H1 (cell line): ENCODE data around the gene ACACA. TPM values are rescaled to one million over a fixed set of nuclear protein-coding genes. Genes with fewer than 3 reads are reported as not detected.

ENCODE experiments used
- CTCF ChIA-PET: fragments of 300-600 bp; sonication (Branson Sonifier 250); formaldehyde crosslinking; loops from one replicate; lab custom pipeline; 2021; ENCODE audit not compliant: partially characterized antibody; lab: Charles Lee
- POLR2A ChIA-PET: fragments of 300-600 bp; sonication (Branson Sonifier 250); formaldehyde crosslinking; loops from one replicate; lab custom pipeline; 2021; ENCODE audit warnings: inconsistent platforms; ENCODE audit not compliant: partially characterized antibody; lab: Charles Lee
- DNase-seq, 2 experiments: peaks; one replicate each; pipeline versions ENCODE4 v3.0.0 to v3.0.0-alpha.2; 2010 to 2022; ENCODE audit warnings: low spot score in 2 of 2, low read depth in 1 of 2, mixed read lengths in 1 of 2
- FAIRE-seq: peaks from 2 replicates; lab custom pipeline; 2011; peaks lifted over from hg19 to GRCh38; lab: Jason Lieb, UNC
- H2AFZ ChIP-seq: 2 replicates; pipeline ENCODE4 v1.8.1; 2012; ENCODE audit warnings: low read length, inconsistent platforms
- H2AK5ac ChIP-seq: 2 replicates; pipeline ENCODE4 v1.6.1; 2013; ENCODE audit warnings: low read depth, low read length
- H2BK120ac ChIP-seq: replicated peaks from 2 replicates; pipeline ENCODE3; 2013; ENCODE audit warnings: low read depth, low read length, inconsistent platforms
- H2BK12ac ChIP-seq: 2 replicates; pipeline ENCODE4 v1.6.1; 2013; ENCODE audit warnings: low read depth, low read length
- H2BK15ac ChIP-seq: 2 replicates; pipeline ENCODE4 v1.6.1; 2013; ENCODE audit warnings: low read length
- H2BK20ac ChIP-seq: 2 replicates; pipeline ENCODE4 v1.6.1; 2013; ENCODE audit warnings: low read length
- H2BK5ac ChIP-seq: 2 replicates; pipeline ENCODE4 v1.6.1; 2013; ENCODE audit warnings: low read depth, low read length
- H3K14ac ChIP-seq: 2 replicates; pipeline ENCODE4 v1.6.1; 2013; ENCODE audit warnings: inconsistent platforms; ENCODE audit not compliant: insufficient read length
- H3K18ac ChIP-seq: 2 replicates; pipeline ENCODE4 v1.6.1; 2013; ENCODE audit warnings: low read length; ENCODE audit errors: extremely low read depth
- H3K23ac ChIP-seq: 2 replicates; pipeline ENCODE4 v1.6.1; 2013; ENCODE audit warnings: inconsistent platforms; ENCODE audit not compliant: insufficient read length
- H3K23me2 ChIP-seq: 2 replicates; pipeline ENCODE4 v1.6.1; 2013; ENCODE audit warnings: low read depth, low read length
- H3K27ac ChIP-seq: 2 replicates; pipeline ENCODE4 v1.6.1; 2011; ENCODE audit warnings: low read depth, low read length, inconsistent platforms
- H3K27me3 ChIP-seq, 4 experiments: replicated peaks in 1 of 4; 1 replicate in 1 of 4; 2 replicates in 3 of 4; pipeline versions ENCODE4 v1.6.1 to v1.8.1; 2011 to 2013; ENCODE audit warnings: low read length in 3 of 4, mild to moderate bottlenecking in 3 of 4, inconsistent platforms in 2 of 4, mixed read lengths in 2 of 4, moderate library complexity in 1 of 4; ENCODE audit not compliant: control insufficient read depth in 3 of 4, insufficient read depth in 3 of 4; ENCODE audit errors: extremely low read depth in 1 of 4
- H3K36me3 ChIP-seq, 4 experiments: 2 replicates each; pipeline versions ENCODE4 v1.6.1 to v1.8.1; 2011 to 2013; ENCODE audit warnings: mild to moderate bottlenecking in 4 of 4, low read length in 3 of 4, moderate library complexity in 2 of 4, control low read depth in 1 of 4, inconsistent platforms in 1 of 4; ENCODE audit not compliant: insufficient read depth in 4 of 4, control insufficient read depth in 2 of 4
- H3K4ac ChIP-seq: replicated peaks from 2 replicates; pipeline ENCODE3; 2013; ENCODE audit warnings: low read length, low read depth, mixed read lengths, inconsistent platforms; ENCODE audit not compliant: insufficient read length
- H3K4me1 ChIP-seq, 4 experiments: replicated peaks in 1 of 4; 1 replicate in 1 of 4; 2 replicates in 3 of 4; pipeline versions ENCODE4 v1.6.1 to v1.8.1; 2011 to 2013; ENCODE audit warnings: low read length in 3 of 4, inconsistent platforms in 2 of 4, mixed read lengths in 1 of 4; ENCODE audit not compliant: insufficient read depth in 4 of 4, control insufficient read depth in 3 of 4
- H3K4me2 ChIP-seq, 2 experiments: 2 replicates each; pipeline versions ENCODE4 v1.6.1 to v1.8.1; 2011 to 2013; ENCODE audit warnings: low read depth in 2 of 2, low read length in 2 of 2, control low read depth in 1 of 2, inconsistent platforms in 1 of 2, mild to moderate bottlenecking in 1 of 2; ENCODE audit not compliant: insufficient read depth in 1 of 2
- H3K4me3 ChIP-seq, 4 experiments: fragments of 200-600, 300-600 bp in 1 of 4; sonication (generic), shearing (Covaris generic), sonication (Bioruptor Twin) in 1 of 4; 2 replicates each; pipeline versions ENCODE4 v1.5.1 to v1.8.1; 2011 to 2016; ENCODE audit warnings: low read length in 4 of 4, low read depth in 3 of 4, control low read depth in 2 of 4, inconsistent platforms in 2 of 4, mild to moderate bottlenecking in 2 of 4, mixed read lengths in 1 of 4, moderate library complexity in 1 of 4; ENCODE audit not compliant: insufficient read depth in 2 of 4; ENCODE audit errors: extremely low read depth in 1 of 4
- H3K56ac ChIP-seq: replicated peaks from 2 replicates; pipeline ENCODE3; 2013; ENCODE audit warnings: low read depth, mild to moderate bottlenecking, mixed read lengths, low read length, inconsistent platforms; ENCODE audit not compliant: insufficient read length
- H3K79me1 ChIP-seq: 2 replicates; pipeline ENCODE4 v1.6.1; 2013; ENCODE audit warnings: low read depth, low read length, control low read depth
- H3K79me2 ChIP-seq, 2 experiments: 2 replicates each; pipeline versions ENCODE4 v1.6.1 to v1.8.1; 2012 to 2013; ENCODE audit warnings: low read length in 2 of 2, mild to moderate bottlenecking in 2 of 2, inconsistent platforms in 1 of 2; ENCODE audit not compliant: insufficient read depth in 2 of 2, control insufficient read depth in 1 of 2
- H3K9ac ChIP-seq, 4 experiments: replicated peaks in 1 of 4; 1 replicate in 1 of 4; 2 replicates in 3 of 4; pipeline versions ENCODE4 v1.6.1 to v1.8.1; 2011 to 2013; ENCODE audit warnings: low read depth in 3 of 4, low read length in 3 of 4, control low read depth in 2 of 4, mild to moderate bottlenecking in 2 of 4, moderate library complexity in 2 of 4, inconsistent platforms in 1 of 4; ENCODE audit errors: extremely low read depth in 1 of 4
- H3K9me3 ChIP-seq, 2 experiments: 2 replicates each; pipeline versions ENCODE4 v1.6.1 to v1.8.1; 2012 to 2013; ENCODE audit warnings: mild to moderate bottlenecking in 2 of 2, moderate library complexity in 2 of 2, control low read depth in 1 of 2, inconsistent platforms in 1 of 2, low read depth in 1 of 2, low read length in 1 of 2, mixed read lengths in 1 of 2; ENCODE audit not compliant: insufficient read depth in 2 of 2
- H4K20me1 ChIP-seq, 2 experiments: replicated peaks in 1 of 2; 2 replicates each; pipeline versions ENCODE3 to v1.8.1; 2011 to 2013; ENCODE audit warnings: inconsistent platforms in 2 of 2, low read length in 2 of 2, mild to moderate bottlenecking in 1 of 2; ENCODE audit not compliant: insufficient read depth in 2 of 2, control insufficient read depth in 1 of 2
- H4K5ac ChIP-seq: 2 replicates; pipeline ENCODE4 v1.6.1; 2013; ENCODE audit warnings: low read length, low read depth, mixed read lengths, inconsistent platforms; ENCODE audit not compliant: insufficient read length
- H4K8ac ChIP-seq: 2 replicates; pipeline ENCODE4 v1.8.0; 2013; ENCODE audit warnings: mild to moderate bottlenecking, moderate library complexity, low read length, inconsistent platforms; ENCODE audit not compliant: insufficient read depth; ENCODE audit errors: extremely low read depth
- H4K91ac ChIP-seq: replicated peaks from 2 replicates; pipeline ENCODE3; 2013; ENCODE audit warnings: low read length, mixed read lengths, inconsistent platforms; ENCODE audit not compliant: insufficient read length
- CREB1 ChIP-seq: IDR thresholded peaks from 2 replicates; pipeline ENCODE4 v1.6.1; 2012; ENCODE audit warnings: inconsistent platforms
- CTBP2 ChIP-seq: IDR thresholded peaks from 2 replicates; pipeline ENCODE4 v1.7.0; 2011; ENCODE audit warnings: borderline replicate concordance, mild to moderate bottlenecking, moderate library complexity, mixed read lengths, low read length; ENCODE audit not compliant: insufficient read depth, insufficient read length
- KDM4A ChIP-seq: IDR thresholded peaks from one replicate; pipeline ENCODE4 v1.7.1; 2012; ENCODE audit warnings: low read depth, mild to moderate bottlenecking, moderate library complexity, low read length, inconsistent platforms; ENCODE audit not compliant: severe bottlenecking
- NANOG ChIP-seq: IDR thresholded peaks from 2 replicates; pipeline ENCODE4 v1.6.1; 2011; ENCODE audit warnings: low read length, low read depth, mild to moderate bottlenecking, inconsistent platforms; ENCODE audit not compliant: insufficient read depth, poor library complexity, severe bottlenecking
- NRF1 ChIP-seq: IDR thresholded peaks from 2 replicates; pipeline ENCODE4 v1.6.1; 2011; ENCODE audit warnings: mild to moderate bottlenecking, low read depth, low read length, improper control_type of control experiment
- RBBP5 ChIP-seq: IDR thresholded peaks from 2 replicates; pipeline ENCODE4 v1.7.1; 2012; ENCODE audit warnings: low read depth, mild to moderate bottlenecking, inconsistent platforms, low read length, moderate library complexity, borderline replicate concordance
- SIRT6 ChIP-seq: IDR thresholded peaks from one replicate; pipeline ENCODE4 v1.7.1; 2012; ENCODE audit warnings: low read length, inconsistent platforms
- TEAD4 ChIP-seq: IDR thresholded peaks from 2 replicates; pipeline ENCODE4 v1.6.1; 2012; ENCODE audit warnings: low read depth, low read length, inconsistent platforms, mixed read lengths
- USF2 ChIP-seq: IDR thresholded peaks from 2 replicates; pipeline ENCODE4 v1.6.1; 2011; ENCODE audit warnings: low read length, improper control_type of control experiment
- WGBS, 2 experiments: shearing (Covaris generic) in 1 of 2; methylation state at CpG; one replicate each; pipeline versions ENCODE4 v1.1.6 to v1.1.7; 2013 to 2015; ENCODE audit warnings: low lambda C conversion rate in 2 of 2, mixed read lengths in 2 of 2, inconsistent platforms in 1 of 2, low coverage in 1 of 2, missing lambda C conversion rate in 1 of 2; ENCODE audit not compliant: insufficient replicate concordance in 2 of 2, insufficient coverage in 1 of 2, insufficient read length in 1 of 2; ENCODE audit errors: extremely low coverage in 1 of 2, missing lambda C conversion rate in 1 of 2; 5-methylcytosine and 5-hydroxymethylcytosine counted together
- polyA plus RNA-seq, 7 experiments: library from polyadenylated mRNA; depleted of rRNA in 3 of 7; stranded (reverse) in 5 of 7; unstranded in 2 of 7; fragments of >200 nt in 5 of 7; fragments of 200-250 nt in 2 of 7; gene quantifications; 1 replicate in 5 of 7; 2 replicates in 1 of 7; 4 replicates in 1 of 7; pipeline versions ENCODE4 v1.2.1 to v1.2.3, GENCODE V29; 2011 to 2013; ENCODE audit warnings: missing spikeins in 2 of 7, mixed read lengths in 2 of 7
- total RNA-seq: library from RNA; stranded (reverse); fragmentation: NEBNext Ultra II Directional; extraction: Animal tissue kit (Norgen Biotek cat#: 25700); gene quantifications from 2 replicates; pipeline ENCODE4 v1.2.1, GENCODE V29; 2021

Gene ACACA
- total and polyA plus RNA-seq, 2 of the 8 experiments (the other 6 are each of a cell fraction or from before 2014, with no cell fraction given) = 74.0 to 160 TPM

GRCh38 chr17:37066322-37067255 lies 340.0 kb downstream of the ACACA start:
- no peaks in the 10 kb centered on the region; the same call in 1 of the 2 replicates for H3K23me2 ChIP-seq
- H3K79me2 ChIP-seq = no peaks in the 10 kb centered on the region
- peak overlapping the region; percentile 46 to 64 for H3K4me2 ChIP-seq
- H3K18ac ChIP-seq = peak overlapping the region; percentile 84
- peak overlapping the region; percentile 60 for H2BK12ac ChIP-seq
- no peak overlapping the region for H2AFZ ChIP-seq
- peak in 1 of 2 experiments; percentile 61 for DNase-seq
- H3K4me3 ChIP-seq = peak overlapping the region in 3 of 4 experiments; percentile 3 to 40 (median 10); a peak in 5 of 8 replicates
- H2BK5ac ChIP-seq = peak overlapping the region; percentile 68; the same call in 1 of the 2 replicates
- no peak overlapping the region for H3K14ac ChIP-seq
- no peaks in the 10 kb centered on the region; a peak in 1 of 7 replicates for H3K27me3 ChIP-seq
- no peak overlapping the region for H3K23ac ChIP-seq
- no peaks in the 10 kb centered on the region for H4K20me1 ChIP-seq
- no peaks in the 10 kb centered on the region for H3K36me3 ChIP-seq
- H2BK20ac ChIP-seq = peak overlapping the region; percentile 82; the same call in 1 of the 2 replicates
- peaks cover 21 to 46% (median 37%) of the 10 kb centered on the region in 4 experiments for H3K4me1 ChIP-seq
- peak overlapping the region; percentile 70 for H3K56ac ChIP-seq
- H3K4ac ChIP-seq = peak overlapping the region; percentile 55
- no peak overlapping the region for H2AK5ac ChIP-seq
- peak overlapping the region in 1 of 4 experiments; percentile 20; a peak in 2 of 7 replicates for H3K9ac ChIP-seq
- ChIA-PET POLR2A (interaction anchor here (1.2 to 1.6 kb wide), 3 partner anchors 16 to 40 kb away, joined by 3 to 4 read pairs (median 4); no protein-coding TSS in a partner anchor), CTCF (interaction anchor here (0.6 to 2.1 kb wide), 9 partner anchors 14 to 464 kb away, joined by 3 to 14 read pairs (median 4); no protein-coding TSS in a partner anchor)
- H4K91ac ChIP-seq = peak overlapping the region; percentile 99
- H3K79me1 ChIP-seq = no peaks in the 10 kb centered on the region
- no peaks in the 10 kb centered on the region for H3K9me3 ChIP-seq
- FAIRE-seq = no peak
- 15% methylated on average over 25 of the region's 25 CpGs; no CpG with 5 or more reads in 1 of the 2 experiments for WGBS, 2 experiments
- peak overlapping the region; percentile 73 for H2BK120ac ChIP-seq
- H2BK15ac ChIP-seq = no peak overlapping the region
- no peak overlapping the region; the same call in 1 of the 2 replicates for H3K27ac ChIP-seq
- H4K8ac ChIP-seq = peak overlapping the region; percentile 29
- peak overlapping the region; percentile 91 for H4K5ac ChIP-seq
- TF ChIP-seq SIRT6 (no peak), CTBP2 (peak; percentile 20), CREB1 (peak; percentile 68), USF2 (no peak), TEAD4 (no peak), NRF1 (no peak), KDM4A (peak; percentile 23), NANOG (no peak), RBBP5 (0 out of 2 replicates have a peak, but pooled peaks have one; percentile 38)
